ENCODE data around the gene TMED10.
"Not testable (repeated sequence)": the region's sequence is repeated elsewhere in the genome, so short reads cannot be mapped to it uniquely, and the experiment has no call there.

TMED10 gene

DNA sequence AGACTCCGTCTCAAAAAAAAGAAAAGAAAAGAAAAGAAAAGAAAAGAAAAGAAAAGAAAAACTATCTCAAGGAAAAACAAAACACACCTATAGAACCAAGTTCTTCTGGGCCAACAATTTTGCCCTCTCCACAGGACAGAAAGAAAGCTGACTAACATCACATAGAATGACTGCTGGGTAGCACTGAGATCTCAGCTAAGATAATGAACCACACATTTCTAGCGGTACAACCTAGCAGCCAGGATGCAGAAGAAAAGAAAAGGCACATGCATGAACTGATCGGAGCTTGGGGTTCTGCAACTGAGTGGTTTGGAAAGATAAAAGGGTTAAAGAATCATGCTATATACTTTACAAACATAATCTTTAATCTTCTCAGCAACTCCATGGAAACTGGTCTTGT is 19.5 kb downstream of the TMED10 start:
- TF ChIP-seq ZNF274 (IDR thresholded peaks at IDR 0.05; ENCODE audit: low read depth, low read length) = no peak
- no peak overlapping the region for H3K4me3 ChIP-seq (ENCODE audit: low read length)

DNA sequence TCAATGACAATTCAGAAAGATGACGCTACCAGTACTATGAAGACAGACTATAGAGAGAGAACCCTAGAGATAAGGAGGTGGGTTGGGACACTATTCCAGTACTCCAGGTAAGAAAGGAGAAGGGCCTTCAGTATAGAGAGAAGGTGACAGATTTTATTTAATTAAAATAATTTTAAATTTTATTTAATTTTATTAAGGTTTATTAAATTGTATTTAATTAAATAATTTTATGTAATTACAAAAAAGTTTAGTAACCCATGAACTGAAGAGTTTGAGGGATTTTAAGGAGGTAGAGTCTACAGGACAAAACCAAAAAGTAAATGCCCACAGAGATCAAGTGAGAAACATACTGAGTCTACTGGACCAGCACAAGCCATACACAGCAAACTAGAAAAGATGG is 20.3 kb downstream of the TMED10 start:
- TF ChIP-seq ZNF274 (IDR thresholded peaks at IDR 0.05; ENCODE audit: low read depth, low read length) = no peak
- no peak overlapping the region for H3K4me3 ChIP-seq (ENCODE audit: low read length)

DNA sequence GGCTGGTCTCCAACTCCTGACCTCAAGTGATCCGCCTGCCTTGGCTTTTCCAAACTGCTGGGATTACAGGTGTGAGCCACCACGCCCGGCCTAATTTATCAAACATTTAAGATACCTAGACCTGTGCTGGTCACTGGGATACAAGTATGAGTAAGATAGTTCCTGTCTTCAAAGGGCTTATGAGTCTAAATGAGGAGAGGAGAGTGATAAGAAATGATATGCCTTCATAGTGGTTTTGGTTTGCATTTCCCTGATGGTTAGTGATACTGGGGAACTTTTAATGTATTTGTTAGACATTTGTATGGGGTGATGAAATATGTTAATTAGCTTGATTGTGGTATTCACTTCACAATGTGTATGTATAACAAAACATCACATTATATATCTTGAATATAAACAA is 21.2 kb downstream of the TMED10 start:
- TF ChIP-seq ZNF274 (IDR thresholded peaks at IDR 0.05; ENCODE audit: low read depth, low read length) = no peak

DNA sequence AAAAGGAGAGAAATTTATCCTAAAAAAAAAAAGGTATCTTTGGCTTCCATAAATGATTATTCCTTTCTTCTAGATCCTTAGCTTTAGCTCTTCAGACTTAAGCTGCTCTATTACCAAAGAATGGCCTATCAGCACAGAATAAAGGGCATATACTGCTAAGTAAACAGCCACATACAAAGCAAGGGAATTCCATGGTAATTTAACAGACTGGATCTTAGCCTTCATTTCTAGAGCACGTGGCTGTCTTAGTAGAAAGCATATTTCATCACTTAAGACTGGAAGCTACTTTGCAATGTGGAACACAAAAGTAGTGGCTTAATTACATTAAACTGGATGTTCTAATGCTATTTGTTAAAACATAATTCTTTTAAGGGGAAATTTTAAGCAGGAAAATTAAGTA is 23.1 kb downstream of the TMED10 start:
- no peak for TF ChIP-seq ZNF274 (IDR thresholded peaks at IDR 0.05; ENCODE audit: low read depth, low read length)
- H3K4me3 ChIP-seq (ENCODE audit: low read length) = no peak overlapping the region

More for the DNA sequence above, 21.2 kb downstream of the TMED10 start:
- H3K4me3 ChIP-seq (ENCODE audit: low read length) = no peak overlapping the region

DNA sequence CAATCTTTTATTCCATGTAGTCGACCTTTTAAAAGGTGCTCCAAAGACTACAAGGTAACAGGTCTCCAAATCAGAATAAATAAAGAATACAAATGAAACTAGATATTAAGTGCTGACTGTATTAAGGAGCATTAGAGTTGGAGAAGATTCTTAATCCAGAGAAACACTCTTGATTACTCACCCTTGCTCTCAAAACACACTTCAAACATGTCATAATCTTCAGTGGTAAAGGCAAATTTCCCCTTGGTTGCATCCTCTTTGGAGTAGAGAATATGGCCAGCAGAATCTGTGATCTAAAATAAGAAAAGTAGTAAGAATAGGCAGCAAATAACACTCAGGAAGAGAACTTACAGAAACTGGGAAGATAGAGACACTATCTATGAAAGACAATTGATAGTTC is 24.6 kb downstream of the TMED10 start:
- no peak for TF ChIP-seq ZNF274 (IDR thresholded peaks at IDR 0.05; ENCODE audit: low read depth, low read length)
- H3K4me3 ChIP-seq (ENCODE audit: low read length) = no peak overlapping the region

DNA sequence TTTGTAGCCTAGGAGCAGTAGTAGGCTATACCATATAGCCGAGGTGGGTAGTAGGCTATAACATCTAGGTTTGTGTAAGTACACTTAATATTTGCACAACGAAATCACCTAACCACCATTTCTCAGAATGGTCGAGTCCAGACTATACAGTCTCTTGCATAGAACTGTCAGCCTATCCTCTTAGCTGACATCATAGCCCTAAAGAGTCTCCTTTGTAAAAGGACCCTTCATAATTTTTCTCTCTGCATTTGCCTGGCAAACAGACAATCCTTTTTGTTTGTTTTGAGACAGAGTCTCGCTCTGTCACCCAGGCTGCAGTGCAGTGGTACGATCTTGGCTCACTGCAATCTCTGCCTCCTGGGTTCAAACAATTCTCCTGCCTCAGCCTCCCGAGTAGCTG is 25.8 kb downstream of the TMED10 start:
- not testable (repeated sequence) for H3K4me3 ChIP-seq (ENCODE audit: low read length)

DNA sequence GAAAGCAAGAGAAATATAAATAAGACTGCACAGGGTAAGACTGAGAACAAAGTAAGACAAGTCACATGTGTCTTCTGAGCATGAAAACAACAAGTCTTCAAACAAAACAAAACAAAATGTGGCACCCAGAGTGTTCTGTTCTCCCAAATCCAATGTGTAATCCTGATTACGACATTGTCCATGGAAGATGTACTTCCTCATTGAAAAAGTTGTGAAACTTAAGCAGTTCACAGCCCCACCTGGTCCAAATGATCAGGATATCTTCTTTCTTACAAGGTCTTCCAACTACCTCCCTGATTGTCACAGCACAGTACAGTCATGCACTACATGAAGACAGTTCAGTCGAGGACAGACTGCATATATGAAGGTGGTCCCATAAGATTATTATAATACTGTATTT is 26.3 kb downstream of the TMED10 start:
- no peak for TF ChIP-seq ZNF274 (IDR thresholded peaks at IDR 0.05; ENCODE audit: low read depth, low read length)

DNA sequence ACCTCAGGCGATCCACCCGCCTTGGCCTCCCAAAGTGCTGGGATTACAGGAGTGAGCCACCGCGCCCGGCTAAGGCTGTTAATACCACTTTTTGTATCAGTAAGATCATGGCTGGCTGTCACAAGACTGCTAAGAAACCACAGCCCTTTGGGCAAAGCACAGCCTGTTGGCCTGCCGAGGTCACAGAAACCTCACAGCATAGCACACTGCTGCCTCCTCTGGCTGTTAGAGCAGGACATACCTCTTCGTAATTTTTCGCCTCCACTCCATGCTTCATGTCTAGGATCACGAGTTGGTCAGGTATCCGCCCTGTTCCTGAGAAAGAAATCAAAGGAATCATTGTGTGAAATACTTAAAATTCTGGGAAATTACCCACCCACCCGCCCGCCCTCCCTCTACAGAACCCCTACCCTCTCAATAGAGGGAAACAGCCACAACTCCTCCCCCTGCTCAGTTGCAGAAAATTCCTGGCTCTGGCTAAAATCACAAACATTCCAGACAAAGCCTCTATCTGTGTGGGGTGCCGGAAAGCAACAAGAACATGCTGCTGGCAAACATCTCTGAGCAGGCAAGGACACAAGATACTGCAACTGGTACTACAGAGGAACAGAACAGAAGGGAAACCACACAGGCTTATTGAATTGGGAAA is 28.9 kb downstream of the TMED10 start:
- no peak overlapping the region for H3K4me3 ChIP-seq (ENCODE audit: low read length)
- no peak for TF ChIP-seq ZNF274 (IDR thresholded peaks at IDR 0.05; ENCODE audit: low read depth, low read length)

More for the DNA sequence above, 26.3 kb downstream of the TMED10 start:
- H3K4me3 ChIP-seq (ENCODE audit: low read length) = no peak overlapping the region

DNA sequence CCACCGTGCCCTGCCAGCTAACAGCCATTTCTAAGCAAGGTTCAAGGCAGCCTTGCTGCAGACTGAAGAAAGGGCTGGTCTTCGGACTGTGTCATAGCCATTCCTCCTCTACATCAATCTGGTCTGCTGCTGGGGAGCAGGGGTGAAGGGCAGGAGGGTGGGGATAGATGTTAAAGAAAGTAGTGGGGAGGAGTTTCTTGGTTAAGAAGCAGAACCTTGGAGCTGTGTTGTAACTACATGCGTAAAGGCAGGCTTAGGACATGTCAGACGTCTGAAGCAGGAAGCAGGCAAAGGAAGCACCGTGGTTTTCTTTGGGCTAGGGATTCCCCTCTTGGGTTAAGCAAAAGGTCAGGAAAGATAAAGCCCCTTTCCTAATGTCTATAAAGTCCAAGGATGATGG is 31.5 kb downstream of the TMED10 start:
- TF ChIP-seq ZNF274 (IDR thresholded peaks at IDR 0.05; ENCODE audit: low read depth, low read length) = no peak
- no peak overlapping the region for H3K4me3 ChIP-seq (ENCODE audit: low read length)

DNA sequence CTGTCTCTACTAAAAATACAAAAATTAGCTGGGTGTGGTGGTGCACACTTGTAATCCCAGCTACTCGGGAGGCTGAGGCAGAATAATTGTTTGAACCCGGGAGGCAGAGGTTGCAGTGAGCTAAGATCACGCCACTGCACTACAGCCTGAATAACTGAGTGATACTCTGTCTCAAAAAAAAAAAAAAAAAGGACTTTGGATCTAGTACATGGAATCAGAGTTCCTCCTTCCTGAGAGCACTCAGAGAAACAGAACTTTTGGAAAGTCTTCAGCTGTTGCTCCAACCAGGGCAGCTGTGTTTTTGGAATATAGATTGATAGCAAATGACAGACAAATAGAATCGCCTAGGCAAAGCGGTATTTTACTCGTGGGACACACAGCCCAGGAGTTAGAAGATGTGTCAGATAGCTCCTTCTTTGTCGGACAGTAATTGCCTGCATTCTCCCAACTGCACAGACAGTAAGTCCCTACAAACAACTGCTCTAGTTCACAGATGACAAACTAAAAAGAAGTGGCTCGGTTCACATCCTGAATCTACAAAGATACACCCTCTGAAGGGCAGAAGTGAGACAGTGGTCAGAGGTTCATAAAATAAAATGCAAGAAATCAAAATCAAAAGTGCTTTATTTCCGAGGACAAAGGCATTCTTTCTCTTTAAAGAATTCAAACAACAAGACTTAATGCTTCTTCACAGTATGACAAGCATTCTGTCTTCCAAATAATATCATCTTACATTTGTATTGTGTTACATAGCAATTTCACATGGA is 32.5 kb downstream of the TMED10 start:
- no peak overlapping the region for H3K4me3 ChIP-seq (ENCODE audit: low read length)
- no peak for TF ChIP-seq ZNF274 (IDR thresholded peaks at IDR 0.05; ENCODE audit: low read depth, low read length)

DNA sequence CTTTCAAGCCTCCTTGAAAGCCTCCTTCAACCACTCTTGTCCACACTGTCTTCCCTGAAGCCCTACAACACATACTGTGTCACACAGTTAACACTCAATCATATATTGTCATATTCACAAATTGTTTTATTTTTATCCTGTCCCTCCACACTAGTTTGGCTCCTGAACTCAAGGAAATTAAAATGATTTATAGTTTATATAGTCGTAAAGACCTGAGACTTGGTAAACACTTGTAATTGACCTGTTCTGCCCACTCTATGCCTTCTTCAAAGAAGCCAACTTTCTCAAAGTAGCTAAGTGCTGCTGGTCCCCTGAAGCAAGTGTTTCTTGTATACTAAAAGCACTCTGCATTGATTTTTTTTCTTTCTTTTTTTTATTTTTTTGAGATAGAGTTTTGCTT is 33.9 kb downstream of the TMED10 start:
- no peak for TF ChIP-seq ZNF274 (IDR thresholded peaks at IDR 0.05; ENCODE audit: low read depth, low read length)
- H3K4me3 ChIP-seq (ENCODE audit: low read length) = no peak overlapping the region

DNA sequence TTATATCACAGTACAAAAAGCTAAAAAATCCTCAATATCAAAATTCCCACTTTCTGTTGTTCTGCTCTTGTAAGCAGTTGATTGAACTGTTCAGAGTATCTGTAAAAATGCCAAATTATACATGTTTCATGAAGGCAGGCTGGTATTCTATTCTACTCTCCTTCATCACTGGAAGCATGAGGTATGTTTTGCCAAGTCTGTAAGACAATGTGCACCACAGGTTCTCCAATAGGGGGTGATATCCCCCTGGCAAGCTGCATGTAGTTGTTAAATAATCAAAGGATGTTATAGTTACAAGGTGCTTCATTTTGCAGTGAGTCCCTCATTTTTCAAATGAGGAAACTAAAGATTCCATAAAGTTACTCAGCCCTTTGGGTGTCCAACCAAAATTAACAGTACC is 34.4 kb downstream of the TMED10 start:
- no peak overlapping the region for H3K4me3 ChIP-seq (ENCODE audit: low read length)
- no peak for TF ChIP-seq ZNF274 (IDR thresholded peaks at IDR 0.05; ENCODE audit: low read depth, low read length)

DNA sequence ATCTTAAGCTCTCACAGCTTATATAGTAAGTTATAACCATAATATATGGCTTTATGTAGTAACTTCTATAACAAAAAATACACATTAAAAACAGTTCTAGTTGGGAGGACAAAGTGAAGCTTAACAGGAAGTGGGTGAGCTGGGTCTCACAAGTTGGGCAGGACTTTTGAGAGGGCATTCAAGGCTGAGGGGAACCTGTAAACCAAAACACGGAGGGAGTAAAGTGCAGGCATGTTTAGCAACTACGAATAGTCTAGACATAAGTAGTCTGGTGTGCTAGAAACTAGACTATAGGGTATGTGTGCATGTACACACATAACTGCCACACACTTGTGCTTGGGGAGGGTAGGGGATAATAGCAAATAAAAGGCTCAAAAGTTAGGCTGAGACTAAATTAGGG is 35.4 kb downstream of the TMED10 start:
- H3K4me3 ChIP-seq (ENCODE audit: low read length) = no peak overlapping the region
- no peak for TF ChIP-seq ZNF274 (IDR thresholded peaks at IDR 0.05; ENCODE audit: low read depth, low read length)

DNA sequence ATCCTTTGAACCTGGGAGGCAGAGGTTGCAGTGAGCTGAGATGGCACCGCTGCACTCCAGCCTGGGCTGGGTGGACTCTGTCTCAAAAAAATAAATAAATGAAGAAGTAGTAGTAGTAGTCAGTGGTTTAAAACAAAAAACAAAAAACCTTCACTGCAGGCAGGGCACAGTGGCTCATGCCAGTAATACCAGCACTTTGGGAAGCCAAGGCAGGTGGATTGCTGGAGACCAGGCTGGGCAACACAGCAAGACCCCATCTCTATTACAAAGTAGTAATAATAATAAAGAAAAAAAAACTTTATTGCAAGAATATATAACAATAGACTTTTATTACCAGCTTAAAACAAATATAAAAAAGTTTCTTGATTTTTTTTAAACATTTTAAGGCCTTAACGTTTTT is 35.8 kb downstream of the TMED10 start:
- H3K4me3 ChIP-seq (ENCODE audit: low read length) = no peak overlapping the region

DNA sequence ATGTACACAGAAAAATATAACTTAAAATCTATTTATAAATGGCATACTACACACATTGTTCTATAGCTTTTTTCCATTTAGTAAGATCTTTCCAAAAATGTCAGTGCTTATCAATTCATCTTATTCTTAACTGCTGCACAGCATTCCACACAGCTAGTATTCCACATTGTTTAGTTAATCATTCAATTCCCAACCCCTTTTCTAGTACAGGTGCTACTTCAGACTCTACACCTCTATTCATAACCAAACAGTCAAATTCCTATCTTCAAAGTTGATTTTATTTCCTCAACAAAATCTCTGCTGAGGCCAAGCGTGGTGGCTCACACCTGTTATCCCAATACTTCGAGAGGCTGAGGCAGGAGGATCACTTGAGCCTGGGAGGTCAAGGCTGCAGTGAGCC is 37.2 kb downstream of the TMED10 start:
- TF ChIP-seq ZNF274 (IDR thresholded peaks at IDR 0.05; ENCODE audit: low read depth, low read length) = no peak
- H3K4me3 ChIP-seq (ENCODE audit: low read length) = no peak overlapping the region

More for the DNA sequence above, 35.8 kb downstream of the TMED10 start:
- no peak for TF ChIP-seq ZNF274 (IDR thresholded peaks at IDR 0.05; ENCODE audit: low read depth, low read length)

Measured in GM08714 (cell line).